Measurements from ENCODE around the gene PLOD1.
"Not testable (repeated sequence)": the region's sequence is repeated elsewhere in the genome, so short reads cannot be mapped to it uniquely, and the experiment has no call there.

Gene PLOD1

DNA sequence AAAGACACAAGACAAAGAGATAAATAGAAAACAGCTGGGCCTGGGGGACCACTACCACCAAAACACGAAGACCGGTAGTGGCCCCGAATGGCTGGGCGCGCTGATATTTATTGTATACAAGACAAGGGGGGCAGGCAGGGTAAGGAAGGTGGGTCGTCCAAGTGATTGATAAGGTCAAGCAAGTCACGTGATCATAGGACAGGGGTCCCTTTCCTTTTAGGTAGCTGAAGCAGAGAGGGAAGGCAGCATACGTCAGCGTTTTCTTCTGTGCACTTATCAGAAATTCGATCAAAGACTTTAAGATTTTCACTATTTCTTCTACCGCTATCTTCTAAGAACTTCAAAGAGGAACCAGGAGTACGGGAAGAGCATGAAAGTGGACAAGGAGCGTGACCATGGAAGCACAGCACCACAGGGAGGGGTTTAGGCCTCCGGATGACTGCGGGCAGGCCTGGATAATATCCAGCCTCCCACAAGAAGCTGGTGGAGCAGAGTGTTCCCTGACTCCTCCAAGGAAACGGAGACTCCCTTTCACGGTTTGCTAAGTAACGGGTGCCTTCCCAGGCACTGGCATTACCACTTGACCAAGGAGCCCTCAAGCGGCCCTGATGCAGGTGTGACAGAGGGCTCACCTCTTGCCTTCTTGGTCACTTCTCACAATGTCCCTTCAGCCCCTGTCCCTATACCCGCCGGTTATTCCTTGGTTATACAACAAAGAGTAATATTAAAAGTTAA is 21.9 kb upstream of the PLOD1 start:
- not testable (repeated sequence) for DNase-seq (ENCODE audit: low spot score)

GRCh38 chr1:11913291-11913690 is 21.2 kb upstream of the PLOD1 start:
- DNase-seq (ENCODE audit: low spot score), result no peak

DNA sequence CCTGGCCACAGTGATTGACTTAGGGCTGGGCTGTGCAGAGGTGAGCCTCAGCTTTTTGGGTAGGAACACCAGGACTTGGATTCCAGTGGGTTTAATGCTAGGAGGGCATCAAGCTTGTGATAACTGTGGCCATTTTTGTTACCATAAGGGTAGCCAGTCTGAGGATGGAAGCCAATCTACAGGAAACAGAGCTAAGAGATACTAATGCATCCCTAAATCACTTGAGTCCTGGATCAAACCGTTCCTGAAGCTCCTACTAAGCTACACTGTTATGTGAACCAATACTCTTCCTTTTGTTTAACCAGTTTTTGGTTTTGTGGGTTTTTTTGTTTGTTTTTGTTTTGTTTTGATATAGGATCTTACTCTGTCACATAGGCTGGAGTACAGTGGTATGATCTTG is 20.5 kb upstream of the PLOD1 start:
- no peak for DNase-seq (ENCODE audit: low spot score)

- DNase-seq (ENCODE audit: low spot score), result peak; percentile 87
Measured at GRCh38 chr1:11918799-11919519, 15.6 kb upstream of the PLOD1 start.

GRCh38 chr1:11919621-11920020 is 14.9 kb upstream of the PLOD1 start:
- DNase-seq (ENCODE audit: low spot score), result no peak

- no peak for DNase-seq (ENCODE audit: low spot score)
Measured at GRCh38 chr1:11920239-11920903, 14.1 kb upstream of the PLOD1 start.

DNA sequence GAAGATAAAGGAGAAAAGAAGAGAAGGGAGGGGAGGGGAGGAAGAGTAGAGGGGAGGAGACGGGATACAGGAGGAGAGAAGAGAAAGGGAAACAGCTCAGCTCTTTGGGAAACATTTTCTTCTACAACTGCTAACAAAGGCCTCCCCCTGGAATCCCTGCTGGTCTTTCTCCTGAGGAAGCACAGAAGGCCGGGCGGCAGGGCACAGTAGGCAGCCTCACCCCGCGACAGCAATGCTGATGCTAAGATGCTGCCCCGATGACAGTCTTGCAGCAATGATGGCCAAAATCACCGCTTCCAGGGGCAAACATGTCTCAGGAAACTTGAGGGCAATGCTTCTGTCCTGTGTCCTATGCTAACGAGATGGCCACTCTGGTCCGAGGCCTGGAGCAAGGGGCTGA is 13.5 kb upstream of the PLOD1 start:
- DNase-seq (ENCODE audit: low spot score), result no peak

GRCh38 chr1:11923069-11923826 is 11.3 kb upstream of the PLOD1 start:
- no peak for DNase-seq (ENCODE audit: low spot score)

GRCh38 chr1:11923827-11924113 is 10.7 kb upstream of the PLOD1 start:
- no peak for DNase-seq (ENCODE audit: low spot score)

GRCh38 chr1:11924334-11925195 is 10.0 kb upstream of the PLOD1 start:
- DNase-seq (ENCODE audit: low spot score), result no peak

- DNase-seq (ENCODE audit: low spot score), result not testable (repeated sequence)
Measured at GRCh38 chr1:11925196-11925937, 9.2 kb upstream of the PLOD1 start.

DNA sequence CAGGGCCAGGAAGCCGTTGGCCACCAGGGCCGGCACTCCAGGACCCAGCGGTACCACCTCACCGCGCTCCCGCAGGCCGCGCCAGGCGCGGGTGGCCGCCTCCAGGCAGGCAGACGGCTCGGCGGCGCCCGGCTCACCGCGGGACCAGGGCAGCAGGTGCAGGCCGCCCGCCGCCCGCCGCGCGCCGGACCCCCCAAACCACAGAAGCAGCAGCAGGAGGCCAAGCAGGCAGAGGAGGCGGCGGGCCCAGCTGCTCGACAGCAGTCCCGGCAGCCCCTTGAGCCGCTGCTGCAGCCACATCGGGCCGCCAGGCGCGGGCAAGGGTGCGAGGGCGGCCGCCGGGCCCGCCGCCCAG is 8.6 kb upstream of the PLOD1 start:
- no peak for DNase-seq (ENCODE audit: low spot score)

DNA sequence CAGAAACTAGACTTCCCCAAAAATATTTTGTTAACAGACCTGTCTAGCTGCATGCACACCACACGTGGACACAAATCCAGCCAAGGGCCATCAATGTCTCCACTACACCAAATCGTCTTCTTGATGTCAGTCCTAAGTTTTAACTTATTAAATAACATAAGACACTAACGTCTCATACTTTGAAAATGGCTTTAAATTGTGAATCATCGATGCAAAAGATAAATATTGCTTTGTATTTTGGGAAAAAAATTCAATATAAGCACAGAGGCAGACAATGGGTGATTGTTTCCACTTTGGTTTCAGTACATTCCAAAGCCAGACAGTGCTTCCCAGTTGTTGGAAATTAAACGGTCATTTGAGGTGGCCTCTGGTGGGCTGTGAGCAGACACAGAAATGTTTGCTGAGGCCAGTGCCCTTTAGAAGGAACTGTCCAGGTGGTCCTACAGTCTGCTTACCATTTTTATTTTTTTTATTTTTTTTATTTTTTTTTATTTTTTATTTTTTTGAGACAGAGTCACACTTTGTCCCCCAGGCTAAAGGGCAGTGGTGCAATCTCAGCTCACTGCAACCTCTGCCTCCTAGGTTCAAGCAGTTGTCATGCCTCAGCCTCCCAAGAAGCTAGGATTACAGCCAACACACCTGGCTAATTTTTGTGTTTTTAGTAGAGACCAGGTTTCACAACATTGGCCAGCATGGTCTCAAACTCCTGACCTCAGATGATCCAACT is 6.5 kb upstream of the PLOD1 start:
- DNase-seq (ENCODE audit: low spot score), result no peak

DNA sequence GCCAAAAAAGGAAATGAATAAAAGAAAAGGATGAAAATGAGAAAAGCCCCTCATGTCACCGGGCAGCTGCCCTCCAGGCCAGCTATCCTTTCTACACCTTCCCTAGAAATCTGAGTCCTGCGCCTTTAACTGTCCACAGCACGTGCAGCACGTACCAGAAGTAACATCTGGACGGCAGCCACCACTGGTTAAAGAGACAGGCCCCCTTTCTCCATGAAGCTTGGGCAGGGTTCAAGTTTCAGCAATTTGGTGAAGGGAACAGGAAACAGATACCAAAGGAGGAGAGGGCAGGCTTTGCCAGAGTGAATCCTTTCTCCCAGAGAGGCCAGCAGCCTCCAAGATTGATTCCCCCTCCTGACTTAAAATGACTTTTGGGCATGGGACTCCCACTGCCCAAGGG is 4.7 kb upstream of the PLOD1 start:
- DNase-seq (ENCODE audit: low spot score), result peak; percentile 78

DNA sequence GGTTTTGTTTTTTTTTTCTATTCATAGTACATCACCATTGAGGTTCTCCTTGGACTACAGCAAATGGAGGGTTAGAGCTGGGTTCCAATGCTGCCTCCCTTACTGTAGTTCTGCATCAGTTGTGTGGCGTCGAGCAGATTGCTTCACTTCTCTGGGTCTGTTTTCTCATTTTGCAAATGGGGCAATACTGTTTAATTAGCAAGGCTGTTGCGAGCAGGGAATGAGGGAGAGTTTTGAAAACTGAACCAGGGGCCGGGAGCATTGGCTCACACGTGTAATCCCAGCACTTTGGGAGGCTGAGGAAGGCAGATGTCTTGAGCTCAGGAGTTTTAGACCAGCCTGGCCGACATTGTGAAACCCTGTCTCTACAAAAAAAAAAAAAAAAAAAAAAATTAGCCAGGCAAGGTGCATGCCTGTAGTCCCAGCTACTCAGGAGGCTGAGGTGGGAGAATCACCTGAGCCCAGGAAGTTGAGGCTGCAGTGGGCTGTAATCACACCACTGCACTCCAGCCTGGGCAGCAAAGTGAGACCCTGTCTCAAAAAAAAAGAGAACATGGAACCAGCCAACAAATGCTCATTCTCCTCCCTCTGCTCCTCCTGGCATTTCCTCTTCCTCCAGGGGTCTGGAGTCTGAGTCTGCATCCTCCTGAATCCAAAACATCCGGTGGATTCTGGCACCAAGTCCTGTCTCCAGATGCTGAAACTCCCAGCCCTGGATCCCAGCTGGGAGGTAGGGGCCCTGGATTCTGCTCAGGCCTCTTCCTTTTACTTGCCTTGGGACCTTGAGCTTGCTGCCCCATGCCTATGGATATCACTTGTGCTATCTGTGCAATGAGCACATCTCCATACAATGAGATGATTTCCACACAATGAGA is 3.7 kb upstream of the PLOD1 start:
- DNase-seq (ENCODE audit: low spot score), result peak; percentile 83

DNA sequence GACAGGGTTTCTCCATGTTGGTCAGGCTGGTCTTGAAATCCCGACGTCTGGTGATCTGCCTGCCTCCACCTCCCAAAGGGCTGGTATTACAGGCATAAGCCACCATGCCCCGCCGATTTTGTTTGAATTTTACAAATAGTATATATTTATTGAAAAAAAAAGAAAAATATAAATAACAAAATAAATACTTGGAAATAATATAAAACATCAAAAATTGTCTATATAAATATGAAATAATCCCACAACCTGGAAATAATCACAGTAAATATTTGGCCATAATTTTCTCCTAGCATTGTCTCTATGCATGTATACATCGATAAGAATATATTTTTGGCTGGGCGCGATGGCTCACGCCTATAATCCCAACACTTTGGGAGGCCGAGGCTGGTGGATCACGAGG is 2.7 kb upstream of the PLOD1 start:
- no peak for DNase-seq (ENCODE audit: low spot score)

GRCh38 chr1:11935057-11935412 is 518 bp downstream of the PLOD1 start:
- no peak for DNase-seq (ENCODE audit: low spot score)

- DNase-seq (ENCODE audit: low spot score), result not testable (repeated sequence)
Measured at GRCh38 chr1:11935733-11936132, 1.2 kb downstream of the PLOD1 start.

DNA sequence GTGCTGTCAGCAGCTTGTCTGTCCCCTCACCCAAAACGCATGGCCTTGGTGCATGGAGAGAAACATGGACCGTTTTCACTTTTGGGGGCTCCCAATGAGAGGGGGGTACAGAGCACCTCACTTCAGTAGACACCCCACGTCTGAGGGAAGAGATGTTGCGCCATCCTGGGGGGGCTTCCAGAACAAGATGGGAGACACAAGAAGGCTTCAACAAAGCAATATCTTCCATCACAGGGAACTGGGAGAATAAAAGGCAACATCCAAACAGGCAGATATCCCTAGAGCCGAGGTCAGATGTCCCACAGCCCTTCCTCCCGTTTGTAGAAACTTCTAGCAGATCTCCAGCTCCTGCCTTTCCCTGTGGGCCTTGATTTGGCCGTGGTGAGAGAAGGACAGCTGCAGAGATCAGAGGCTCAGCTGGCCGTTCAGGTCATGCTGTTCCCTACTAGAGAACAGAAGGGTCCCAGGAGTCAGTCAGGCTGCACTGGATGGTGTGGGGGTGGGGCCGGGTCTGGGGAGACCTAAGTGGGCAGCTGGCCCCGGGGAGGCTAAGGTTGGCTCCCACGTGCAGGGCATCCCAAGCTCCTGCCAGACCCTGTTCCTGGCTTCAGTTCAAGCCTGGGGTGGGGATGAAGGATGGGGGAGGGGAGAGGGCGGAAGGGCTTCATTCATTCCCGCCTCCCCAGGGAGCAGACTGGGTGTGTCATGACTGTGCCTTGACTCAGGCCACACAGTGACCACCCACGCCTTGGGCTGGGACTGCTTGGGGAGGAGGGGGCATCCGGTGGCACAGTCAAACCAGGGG is 4.4 kb downstream of the PLOD1 start:
- no peak for DNase-seq (ENCODE audit: low spot score)
